HG02943 (cell line): ENCODE measurements around the gene MFSD11.

Experiments
- ATAC-seq: cut with Tn5 transposase; IDR thresholded peaks from one replicate; pipeline ENCODE4 v1.9.1; 2021; ENCODE audit warnings: mild to moderate bottlenecking, low read depth, moderate library complexity; ENCODE audit not compliant: unreplicated experiment

The MFSD11 gene

DNA sequence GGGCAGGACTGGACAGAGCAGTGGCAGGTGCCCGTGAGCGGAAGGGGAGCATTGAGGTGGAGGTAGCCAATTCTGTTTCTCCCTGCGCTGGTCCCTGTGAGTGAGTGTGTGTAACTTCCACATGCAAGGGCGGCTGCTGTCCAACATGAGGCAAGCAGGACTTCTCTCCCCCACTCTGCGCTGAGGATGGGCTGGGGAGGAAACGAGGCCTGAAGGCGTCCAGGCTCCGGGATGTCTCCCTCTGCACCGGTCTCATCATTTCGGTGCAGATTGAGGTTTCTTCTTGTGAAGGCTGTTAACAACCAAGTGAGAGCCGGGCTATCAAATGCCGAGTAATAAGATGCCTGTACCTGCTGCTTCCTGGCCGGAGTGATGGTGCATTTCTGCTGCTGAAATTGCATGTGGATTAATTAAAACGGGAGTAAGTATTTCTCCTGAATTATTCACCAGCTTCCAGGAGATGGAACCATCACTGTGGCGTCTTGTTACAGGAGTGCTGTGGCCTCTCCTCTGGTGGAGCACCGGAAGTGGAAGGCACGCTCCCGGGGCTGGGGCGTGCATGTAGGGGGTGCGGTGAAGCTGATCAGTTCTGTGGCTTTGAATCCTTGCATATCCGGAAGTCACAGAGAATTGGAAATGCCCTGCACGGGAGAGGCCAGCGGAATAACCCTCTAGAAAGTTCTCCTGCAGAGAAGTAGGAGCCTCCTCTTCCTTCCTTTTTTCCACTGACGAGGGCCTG lies 88.6 kb downstream of the MFSD11 start:
- no peak for ATAC-seq

DNA sequence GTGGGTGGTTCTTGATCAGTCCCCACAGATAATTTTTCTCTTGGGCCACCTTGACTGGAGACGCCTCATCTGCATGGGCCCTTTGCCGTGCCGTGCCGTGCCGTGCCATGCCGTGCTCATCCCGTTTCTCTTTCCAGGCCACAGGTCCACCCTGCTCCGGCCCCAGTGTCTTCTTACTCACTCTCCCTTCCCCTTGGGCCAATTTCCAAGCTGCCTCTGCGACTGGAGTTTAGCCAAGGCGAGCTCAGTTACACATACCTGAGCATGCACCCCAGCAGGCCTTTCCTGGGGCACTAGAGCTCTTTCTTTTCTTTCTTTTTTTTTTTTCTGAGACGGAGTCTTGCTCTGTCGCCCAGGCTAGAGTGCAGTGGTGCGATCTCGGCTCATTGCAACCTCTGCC lies 89.8 kb downstream of the MFSD11 start:
- ATAC-seq, result no peak
